Mucosa of descending colon (tissue), 3 donors: ENCODE data around the gene KRTAP9-1. TPM values are rescaled to one million over a fixed set of nuclear protein-coding genes. Genes with fewer than 3 reads are reported as not detected.

Experiments used
- ATAC-seq: fragments of 200-7000 bp; cut with Tn5 transposase; one replicate; pipeline ENCODE4 v1.9.1; 2020; ENCODE audit warnings: mild to moderate bottlenecking, moderate library complexity
- DNase-seq, 3 donors: peaks; one replicate each; pipeline ENCODE4 v3.0.0-alpha.2; 2020
- H3K36me3 ChIP-seq: fragments of 200-600 bp; one replicate; pipeline ENCODE4 v1.8.0; 2021; ENCODE audit warnings: low read depth, mild to moderate bottlenecking
- H3K4me1 ChIP-seq: fragments of 200-600 bp; one replicate; pipeline ENCODE4 v1.8.0; 2021; ENCODE audit warnings: low read depth, mild to moderate bottlenecking
- H3K4me3 ChIP-seq: fragments of 200-600 bp; one replicate; pipeline ENCODE4 v1.8.0; 2021; ENCODE audit warnings: mild to moderate bottlenecking
- H3K9me3 ChIP-seq: fragments of 200-600 bp; one replicate; pipeline ENCODE4 v1.8.0; 2021; ENCODE audit warnings: mild to moderate bottlenecking
- CTCF ChIP-seq: fragments of 200-600 bp; IDR thresholded peaks from one replicate; pipeline ENCODE4 v1.8.0; 2022; ENCODE audit warnings: antibody characterized with exemption, mild to moderate bottlenecking
- intact Hi-C, 2 donors: fragments of 100-400 bp; cut with DNase I in 1 of 2; cut with micrococcal nuclease in 1 of 2; formaldehyde crosslinking; loops; one replicate each; pipeline versions ENCODE4 v1.11.0 to v1.11.1; 2022; cut with DNase I, micrococcal nuclease
- total RNA-seq, 3 donors: library from RNA; stranded (reverse); fragmentation: NEBNext Ultra II Directional in 2 of 3; extraction: Animal tissue kit (Norgen Biotek cat#: 25700) in 2 of 3; gene quantifications; one replicate each; pipeline versions ENCODE4 v1.2.1 to v1.2.4, GENCODE V29; 2021 to 2023
- donor health status: DM: no; HTN: no; CAD: no; lungs with moderate emphysema.
- donor health status: DM: no; HTN: no; CAD: no.
- donor health status: DM: no; HTN: yes; CAD: no.

KRTAP9-1 gene
- total RNA-seq, 3 donors from 2014 or later = not detected

- intact Hi-C loops = no loop called here
- no peak for TF ChIP-seq CTCF
Observed at GRCh38 chr17:41176744-41177387, 12.8 kb upstream of the KRTAP9-1 start.

GRCh38 chr17:41177727-41178271 lies 11.9 kb upstream of the KRTAP9-1 start, which contains the start of gene KRTAP4-2:
Gene KRTAP4-2 (minus strand): TSS chr17:41178221. CDS start chr17:41178164, 57 bp downstream.
- Histone ChIP-seq H3K9me3 (no peaks in the 10 kb centered on the region), H3K4me3 (no peak within 1 kb of the TSS), H3K36me3 (no peaks in the 10 kb centered on the region), H3K4me1 (no peaks in the 10 kb centered on the region)
- intact Hi-C loops = no loop called here
- ATAC-seq = no peak
- DNase-seq = no peak
- no peak for TF ChIP-seq CTCF

More at GRCh38 chr17:41176744-41177387, 12.8 kb upstream of the KRTAP9-1 start:
- DNase-seq (no peak), ATAC-seq (no peak)
- H3K4me3 ChIP-seq = no peak overlapping the region
- no peaks in the 10 kb centered on the region for H3K36me3 ChIP-seq
- H3K9me3 ChIP-seq = no peaks in the 10 kb centered on the region
- H3K4me1 ChIP-seq = no peaks in the 10 kb centered on the region

- Histone ChIP-seq H3K4me1 (no peaks in the 10 kb centered on the region), H3K4me3 (no peak overlapping the region), H3K9me3 (no peaks in the 10 kb centered on the region), H3K36me3 (no peaks in the 10 kb centered on the region)
- DNase-seq (no peak), ATAC-seq (peak; percentile 11)
- intact Hi-C loops = no loop called here
- TF ChIP-seq CTCF = no peak
Observed at GRCh38 chr17:41178341-41178740, 11.3 kb upstream of the KRTAP9-1 start.

GRCh38 chr17:41178843-41179616 lies 10.7 kb upstream of the KRTAP9-1 start:
- no peak for DNase-seq
- Histone ChIP-seq H3K36me3 (no peaks in the 10 kb centered on the region), H3K9me3 (no peaks in the 10 kb centered on the region), H3K4me3 (no peak overlapping the region), H3K4me1 (no peaks in the 10 kb centered on the region)
- TF ChIP-seq CTCF = no peak
- intact Hi-C loops = no loop called here
- ATAC-seq = no peak

GRCh38 chr17:41184480-41184961 lies 5.2 kb upstream of the KRTAP9-1 start, which contains the start of gene KRTAP4-1:
Gene KRTAP4-1 (minus strand): TSS chr17:41184911. CDS start chr17:41184854, 57 bp downstream.
- Histone ChIP-seq H3K4me1 (no peaks in the 10 kb centered on the region), H3K4me3 (no peak within 1 kb of the TSS), H3K9me3 (no peaks in the 10 kb centered on the region), H3K36me3 (no peaks in the 10 kb centered on the region)
- ATAC-seq (no peak), DNase-seq (no peak)
- intact Hi-C loops = no loop called here
- no peak for TF ChIP-seq CTCF
